Smooth muscle cell (in vitro differentiated cells): ENCODE data around the gene TLCD5. TPM values are rescaled to one million over a fixed set of nuclear protein-coding genes. Genes with fewer than 3 reads are reported as not detected.

Source experiments
- DNase-seq: peaks from one replicate; lab custom pipeline; 2025; ENCODE audit not compliant: unreplicated experiment; lab: John Stamatoyannopoulos, UW
- H2AFZ ChIP-seq: fragments of 200-600 bp; sonication (generic); 2 replicates; pipeline ENCODE4 v1.6.0; 2016; ENCODE audit warnings: antibody characterized with exemption, low read depth, mild to moderate bottlenecking
- H3F3A ChIP-seq: fragments of 200-600 bp; sonication (generic); 2 replicates; pipeline ENCODE4 v1.6.0; 2017; ENCODE audit warnings: antibody characterized with exemption, low read depth
- H3K27ac ChIP-seq: fragments of 200-600 bp; sonication (generic); 2 replicates; pipeline ENCODE4 v1.5.1; 2016; ENCODE audit warnings: low read depth, mild to moderate bottlenecking
- H3K27me3 ChIP-seq: fragments of 200-600 bp; sonication (generic); 2 replicates; pipeline ENCODE4 v1.6.1; 2016; ENCODE audit warnings: low read depth, mild to moderate bottlenecking
- H3K36me3 ChIP-seq: fragments of 200-600 bp; sonication (generic); 2 replicates; pipeline ENCODE4 v1.5.1; 2016; ENCODE audit warnings: low read depth
- H3K4me1 ChIP-seq: fragments of 200-600 bp; sonication (generic); 2 replicates; pipeline ENCODE4 v1.5.1; 2016; ENCODE audit warnings: low read depth
- H3K4me2 ChIP-seq: fragments of 200-600 bp; sonication (generic); 2 replicates; pipeline ENCODE4 v1.6.0; 2016; ENCODE audit warnings: mild to moderate bottlenecking
- H3K4me3 ChIP-seq: fragments of 200-600 bp; sonication (generic); 2 replicates; pipeline ENCODE4 v1.5.1; 2016; ENCODE audit warnings: mild to moderate bottlenecking
- H3K79me2 ChIP-seq: fragments of 200-600 bp; sonication (generic); 2 replicates; pipeline ENCODE4 v1.6.0; 2016; ENCODE audit warnings: low read depth, mild to moderate bottlenecking
- H3K9ac ChIP-seq: fragments of 200-600 bp; sonication (generic); 2 replicates; pipeline ENCODE4 v1.6.0; 2016; ENCODE audit warnings: low read depth
- H3K9me3 ChIP-seq: fragments of 200-600 bp; sonication (generic); replicated peaks from 2 replicates; pipeline ENCODE4 v1.5.1; 2016; ENCODE audit warnings: low read depth
- H4K20me1 ChIP-seq: fragments of 200-600 bp; sonication (generic); 2 replicates; pipeline ENCODE4 v1.6.0; 2016; ENCODE audit warnings: low read depth
- CTCF ChIP-seq: fragments of 200-600 bp; sonication (generic); IDR thresholded peaks from 2 replicates; pipeline ENCODE4 v1.5.1; 2017; ENCODE audit warnings: borderline replicate concordance, mild to moderate bottlenecking, antibody characterized with exemption; ENCODE audit not compliant: insufficient read depth, poor library complexity, severe bottlenecking
- WGBS: methylation state at CpG from one replicate; pipeline ENCODE4 v1.1.7; 2016; ENCODE audit warnings: low lambda C conversion rate; 5-methylcytosine and 5-hydroxymethylcytosine counted together
- polyA plus RNA-seq: library from polyadenylated mRNA; unstranded; fragments of >200 nt; fragmentation: Nextera tagmentation; extraction: Ambion mirVana; gene quantifications from 2 replicates; pipeline ENCODE4 v1.2.1, GENCODE V29; 2016
- total RNA-seq: library from RNA; depleted of rRNA; stranded (reverse); fragments of >200 nt; gene quantifications from 2 replicates; pipeline ENCODE4 v1.2.3, GENCODE V29; 2014

Gene TLCD5
- total and polyA plus RNA-seq, 2 experiments from 2014 or later, result 6.0 to 6.6 TPM

GRCh38 chr11:120357620-120358019 is 32.5 kb downstream of the TLCD5 start:
- Histone ChIP-seq H3K27me3 (no peaks in the 10 kb centered on the region), H3K9me3 (no peaks in the 10 kb centered on the region), H3K4me2 (no peak overlapping the region), H3F3A (no peaks in the 10 kb centered on the region), H3K36me3 (no peaks in the 10 kb centered on the region), H3K27ac (no peak overlapping the region), H3K9ac (no peak overlapping the region), H3K79me2 (peaks cover 100% of the 10 kb centered on the region), H3K4me3 (no peak overlapping the region), H2AFZ (no peak overlapping the region), H3K4me1 (peaks cover 5% of the 10 kb centered on the region), H4K20me1 (peaks cover 99% of the 10 kb centered on the region)
- TF ChIP-seq CTCF, result no peak
- no peak for DNase-seq
- 97% methylated on average over 6 of the region's 6 CpGs for WGBS

- Histone ChIP-seq H3K9ac (no peak overlapping the region), H3K4me2 (no peak overlapping the region), H3K4me1 (peaks cover 5% of the 10 kb centered on the region), H3K27me3 (no peaks in the 10 kb centered on the region), H3K36me3 (no peaks in the 10 kb centered on the region), H3K27ac (no peak overlapping the region), H4K20me1 (peaks cover 99% of the 10 kb centered on the region), H3K79me2 (peaks cover 100% of the 10 kb centered on the region), H3F3A (no peaks in the 10 kb centered on the region), H3K9me3 (no peaks in the 10 kb centered on the region), H2AFZ (no peak overlapping the region), H3K4me3 (no peak overlapping the region)
- DNase-seq, result no peak
- TF ChIP-seq CTCF, result no peak
- 98% methylated on average over 3 of the region's 3 CpGs for WGBS
Observed at GRCh38 chr11:120358729-120359128, 33.6 kb downstream of the TLCD5 start.

GRCh38 chr11:120363436-120363835 is 38.3 kb downstream of the TLCD5 start:
- H3K4me3 ChIP-seq, result no peak overlapping the region
- no peak overlapping the region for H3K27ac ChIP-seq
- H3K4me2 ChIP-seq, result no peak overlapping the region
- H3F3A ChIP-seq, result no peaks in the 10 kb centered on the region
- H3K4me1 ChIP-seq, result no peaks in the 10 kb centered on the region
- H3K36me3 ChIP-seq, result no peaks in the 10 kb centered on the region
- no peak overlapping the region for H2AFZ ChIP-seq
- H3K9me3 ChIP-seq, result no peaks in the 10 kb centered on the region
- H3K9ac ChIP-seq, result no peak overlapping the region
- no peaks in the 10 kb centered on the region for H3K27me3 ChIP-seq
- H4K20me1 ChIP-seq, result peaks cover 98% of the 10 kb centered on the region
- TF ChIP-seq CTCF, result no peak
- H3K79me2 ChIP-seq, result peaks cover 98% of the 10 kb centered on the region
- no peak for DNase-seq

- no peak overlapping the region for H3K4me3 ChIP-seq
- peaks cover 99% of the 10 kb centered on the region for H4K20me1 ChIP-seq
- H3K27me3 ChIP-seq, result no peaks in the 10 kb centered on the region
- no peak overlapping the region for H3K27ac ChIP-seq
- TF ChIP-seq CTCF, result no peak
- peaks cover 3% of the 10 kb centered on the region for H3K4me1 ChIP-seq
- H3F3A ChIP-seq, result no peaks in the 10 kb centered on the region
- H3K36me3 ChIP-seq, result no peaks in the 10 kb centered on the region
- no peak overlapping the region for H3K9ac ChIP-seq
- no peaks in the 10 kb centered on the region for H3K9me3 ChIP-seq
- H2AFZ ChIP-seq, result no peak overlapping the region
- peaks cover 98% of the 10 kb centered on the region for H3K79me2 ChIP-seq
- no peak for DNase-seq
- H3K4me2 ChIP-seq, result no peak overlapping the region
Observed at GRCh38 chr11:120365512-120365911, 40.4 kb downstream of the TLCD5 start.
